ENCODE results near the gene MDP1. TPM values are rescaled to one million over a fixed set of nuclear protein-coding genes. Genes with fewer than 3 reads are reported as not detected.

Gene MDP1
- total and polyA plus RNA-seq, 2 of the 8 experiments (the other 6 are each of a cell fraction or from before 2014, with no cell fraction given) = 17.7 to 32.2 TPM

- no peak overlapping the region for H3K18ac ChIP-seq (ENCODE audit: extremely low read depth, low read length)
- no peak overlapping the region for H2BK5ac ChIP-seq (ENCODE audit: low read depth, low read length)
- H2BK20ac ChIP-seq (ENCODE audit: low read length) = no peak overlapping the region
- no peak overlapping the region for H4K5ac ChIP-seq (ENCODE audit: insufficient read length, low read depth, low read length)
- H2BK15ac ChIP-seq (ENCODE audit: low read length) = no peak overlapping the region
- ChIA-PET POLR2A (ENCODE audit: partially characterized antibody) (interaction anchor here (0.8 to 9.3 kb wide), 8 partner anchors 8 to 58 kb away, joined by 3 to 158 read pairs (median 6); partner anchors contain the start of genes EMC9, IRF9, REC8 and RNF31), CTCF (ENCODE audit: partially characterized antibody) (interaction anchor here (1.0 to 1.3 kb wide), 2 partner anchors 11 to 22 kb away, joined by 4 to 5 read pairs; partner anchors contain the start of genes IRF9 and REC8)
- H2BK120ac ChIP-seq (replicated peaks; ENCODE audit: low read depth, low read length) = no peak overlapping the region
- no peak overlapping the region for H2AK5ac ChIP-seq (ENCODE audit: low read depth, low read length)
- peaks cover 2 to 28% of the 10 kb centered on the region in 2 experiments for H4K20me1 ChIP-seq (replicated peaks in 1 of 2; ENCODE audit: control insufficient read depth in 1 of 2, insufficient read depth in 2 of 2, low read length in 2 of 2)
- H4K8ac ChIP-seq (ENCODE audit: extremely low read depth, insufficient read depth, low read length) = no peak overlapping the region; the same call in 1 of the 2 replicates
- H3K4me2 ChIP-seq (ENCODE audit: insufficient read depth in 1 of 2, low read depth in 2 of 2, low read length in 2 of 2) = no peak overlapping the region
- peaks cover 26 to 83% (median 69%) of the 10 kb centered on the region in 4 experiments for H3K36me3 ChIP-seq (ENCODE audit: control insufficient read depth in 2 of 4, insufficient read depth in 4 of 4, low read length in 3 of 4)
- H2BK12ac ChIP-seq (ENCODE audit: low read depth, low read length) = no peak overlapping the region
- FAIRE-seq = no peak
- H3K14ac ChIP-seq (ENCODE audit: insufficient read length) = no peak overlapping the region
- no peak overlapping the region for H3K4ac ChIP-seq (replicated peaks; ENCODE audit: insufficient read length, low read depth, low read length)
- no peak overlapping the region for H3K27ac ChIP-seq (ENCODE audit: low read depth, low read length)
- H3K23me2 ChIP-seq (ENCODE audit: low read depth, low read length) = peaks cover 3% of the 10 kb centered on the region; the same call in 1 of the 2 replicates
- peaks cover 0 to 13% of the 10 kb centered on the region in 2 experiments; a peak in 2 of 4 replicates for H3K79me2 ChIP-seq (ENCODE audit: control insufficient read depth in 1 of 2, insufficient read depth in 2 of 2, low read length in 2 of 2)
- no peak overlapping the region for H2AFZ ChIP-seq (ENCODE audit: low read length)
- peaks cover 0 to 6% (median 4%) of the 10 kb centered on the region in 4 experiments; a peak in 6 of 7 replicates for H3K4me1 ChIP-seq (replicated peaks in 1 of 4; ENCODE audit: control insufficient read depth in 3 of 4, insufficient read depth in 4 of 4, low read length in 3 of 4)
- no peak overlapping the region for H3K9ac ChIP-seq (replicated peaks in 1 of 4; ENCODE audit: extremely low read depth in 1 of 4, low read depth in 3 of 4, low read length in 3 of 4)
- H3K79me1 ChIP-seq (ENCODE audit: low read depth, low read length) = peaks cover 14% of the 10 kb centered on the region
- no peak overlapping the region for H4K91ac ChIP-seq (replicated peaks; ENCODE audit: insufficient read length, low read length)
- H3K23ac ChIP-seq (ENCODE audit: insufficient read length) = no peak overlapping the region
- H3K27me3 ChIP-seq (replicated peaks in 1 of 4; ENCODE audit: control insufficient read depth in 3 of 4, extremely low read depth in 1 of 4, insufficient read depth in 3 of 4, low read length in 3 of 4) = no peaks in the 10 kb centered on the region
- 94% methylated on average over 13 of the region's 15 CpGs; no CpG with 5 or more reads in 1 of the 2 experiments for WGBS, 2 experiments (ENCODE audit: extremely low coverage in 1 of 2, insufficient coverage in 1 of 2, insufficient read length in 1 of 2, insufficient replicate concordance in 2 of 2, low coverage in 1 of 2, low lambda C conversion rate in 2 of 2, missing lambda C conversion rate in 1 of 2)
- no peak overlapping the region for H3K56ac ChIP-seq (replicated peaks; ENCODE audit: insufficient read length, low read depth, low read length)
- no peaks in the 10 kb centered on the region for H3K9me3 ChIP-seq (ENCODE audit: insufficient read depth in 2 of 2, low read depth in 1 of 2, low read length in 1 of 2)
- no peak for DNase-seq (ENCODE audit: low read depth in 1 of 2, low spot score in 2 of 2)
- H3K4me3 ChIP-seq (ENCODE audit: extremely low read depth in 1 of 4, insufficient read depth in 2 of 4, low read depth in 3 of 4, low read length in 4 of 4) = no peak overlapping the region
- TF ChIP-seq RNF2 (IDR thresholded peaks at IDR 0.05; ENCODE audit: borderline replicate concordance, low read depth, low read length, missing control alignments, poor library complexity, severe bottlenecking) = no peak
- no peak for TF ChIP-seq SAP30 (IDR thresholded peaks at IDR 0.05; ENCODE audit: insufficient read depth, insufficient replicate concordance, low read length)
- no peak for TF ChIP-seq TAF7 (optimal IDR thresholded peaks at IDR 0.05; ENCODE audit: borderline replicate concordance, low read depth, low read length)
- TF ChIP-seq KDM5A (IDR thresholded peaks at IDR 0.05; ENCODE audit: low read length) = no peak
- no peak for TF ChIP-seq SP1 (IDR thresholded peaks at IDR 0.05; ENCODE audit: low read depth, low read length)
- TF ChIP-seq HDAC6 (IDR thresholded peaks at IDR 0.05; ENCODE audit: low read depth, low read length) = no peak
Measured at GRCh38 chr14:24183014-24183481, 32.8 kb downstream of the MDP1 start.

Data from H1 (cell line).